Gastroesophageal sphincter (tissue), 4 donors: ENCODE measurements around the gene TBX21. TPM values are rescaled to one million over a fixed set of nuclear protein-coding genes. Genes with fewer than 3 reads are reported as not detected.
"Not testable (repeated sequence)": the region's sequence is repeated elsewhere in the genome, so short reads cannot be mapped to it uniquely, and the experiment has no call there.

Experiments used
- ATAC-seq: fragments of 150-250 bp; one replicate; pipeline ENCODE4 v1.9.1; 2016; ENCODE audit warnings: mild to moderate bottlenecking, moderate library complexity
- H3K27ac ChIP-seq, 4 donors: fragments of 200-600 bp; sonication (generic) in 3 of 4; 1 replicate in 3 of 4; 2 replicates in 1 of 4; pipeline ENCODE4 v1.5.1; 2016 to 2019
- H3K27me3 ChIP-seq: fragments of 200-600 bp; sonication (generic); one replicate; pipeline ENCODE4 v1.5.1; 2019
- H3K36me3 ChIP-seq, 2 donors: fragments of 200-600 bp; sonication (generic); one replicate each; pipeline ENCODE4 v1.5.1; 2019; ENCODE audit warnings: control low read depth in 1 of 2
- H3K4me1 ChIP-seq, 3 donors: fragments of 200-600 bp; sonication (generic); 1 replicate in 2 of 3; 2 replicates in 1 of 3; pipeline ENCODE4 v1.5.1; 2016 to 2019; ENCODE audit warnings: control low read depth in 2 of 3
- H3K4me3 ChIP-seq, 2 donors: fragments of 200-600 bp; sonication (generic); one replicate each; pipeline ENCODE4 v1.5.1; 2019; ENCODE audit warnings: mild to moderate bottlenecking in 1 of 2, moderate library complexity in 1 of 2
- H3K9me3 ChIP-seq, 3 donors: fragments of 200-600 bp; sonication (generic); one replicate each; pipeline ENCODE4 v1.5.1; 2017 to 2019; ENCODE audit warnings: control low read depth in 2 of 3
- EP300 ChIP-seq: sonication (generic); formaldehyde crosslinking; IDR thresholded peaks from one replicate; pipeline ENCODE4 v1.6.1; 2017; ENCODE audit warnings: antibody characterized with exemption, mild to moderate bottlenecking
- POLR2A ChIP-seq, 2 donors: fragments of 450-650 bp; IDR thresholded peaks; one replicate each; pipeline ENCODE4 v1.6.1; 2017; ENCODE audit warnings: antibody characterized with exemption in 2 of 2, mild to moderate bottlenecking in 2 of 2, moderate library complexity in 1 of 2
- POLR2AphosphoS5 ChIP-seq: sonication (generic); formaldehyde crosslinking; IDR thresholded peaks from one replicate; pipeline ENCODE4 v1.6.1; 2017; ENCODE audit warnings: antibody characterized with exemption
- WGBS, 2 donors: methylation state at CpG; one replicate each; pipeline ENCODE4 v1.1.5; 2018; ENCODE audit warnings: low coverage in 1 of 2; 5-methylcytosine and 5-hydroxymethylcytosine counted together
- total RNA-seq, 4 donors: library from RNA; depleted of rRNA; stranded (reverse); fragments of >200 nt; gene quantifications; one replicate each; pipeline ENCODE4 v1.1.0, GENCODE V29; 2016
- TF ChIP-seq, protein P1 (sequence below), 4 experiments: fragments of 200-600 bp in 2 of 4; fragments of 450-650 bp in 2 of 4; sonication (generic) in 1 of 4; IDR thresholded peaks; one replicate each; pipeline ENCODE4 v1.5.1; 2017 to 2019; ENCODE audit warnings: antibody characterized with exemption in 4 of 4, mild to moderate bottlenecking in 2 of 4, moderate library complexity in 2 of 4

Gene TBX21
- total RNA-seq, 4 donors from 2014 or later = 0.94 to 1.1 TPM; not detected in 2

- WGBS, 2 donors = 25 to 33% methylated on average over 1 of the region's 1 CpG
- H3K36me3 ChIP-seq = no peaks in the 10 kb centered on the region
- no peaks in the 10 kb centered on the region for H3K4me1 ChIP-seq
- TF ChIP-seq POLR2AphosphoS5 (no peak), POLR2A (IDR thresholded peaks at IDR 0.05) (no peak), EP300 (no peak)
- TF ChIP-seq, protein P1, sequence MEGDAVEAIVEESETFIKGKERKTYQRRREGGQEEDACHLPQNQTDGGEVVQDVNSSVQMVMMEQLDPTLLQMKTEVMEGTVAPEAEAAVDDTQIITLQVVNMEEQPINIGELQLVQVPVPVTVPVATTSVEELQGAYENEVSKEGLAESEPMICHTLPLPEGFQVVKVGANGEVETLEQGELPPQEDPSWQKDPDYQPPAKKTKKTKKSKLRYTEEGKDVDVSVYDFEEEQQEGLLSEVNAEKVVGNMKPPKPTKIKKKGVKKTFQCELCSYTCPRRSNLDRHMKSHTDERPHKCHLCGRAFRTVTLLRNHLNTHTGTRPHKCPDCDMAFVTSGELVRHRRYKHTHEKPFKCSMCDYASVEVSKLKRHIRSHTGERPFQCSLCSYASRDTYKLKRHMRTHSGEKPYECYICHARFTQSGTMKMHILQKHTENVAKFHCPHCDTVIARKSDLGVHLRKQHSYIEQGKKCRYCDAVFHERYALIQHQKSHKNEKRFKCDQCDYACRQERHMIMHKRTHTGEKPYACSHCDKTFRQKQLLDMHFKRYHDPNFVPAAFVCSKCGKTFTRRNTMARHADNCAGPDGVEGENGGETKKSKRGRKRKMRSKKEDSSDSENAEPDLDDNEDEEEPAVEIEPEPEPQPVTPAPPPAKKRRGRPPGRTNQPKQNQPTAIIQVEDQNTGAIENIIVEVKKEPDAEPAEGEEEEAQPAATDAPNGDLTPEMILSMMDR (IDR thresholded peaks at IDR 0.05) = no peak
- H3K9me3 ChIP-seq = peaks cover 0 to 38% (median 0%) of the 10 kb centered on the region in 3 donors
- peaks cover 53% of the 10 kb centered on the region for H3K27me3 ChIP-seq
- H3K27ac ChIP-seq = no peak overlapping the region
- no peak for ATAC-seq
- H3K4me3 ChIP-seq = no peak overlapping the region
Measured at GRCh38 chr17:47757386-47757785, 24.4 kb downstream of the TBX21 start.

DNA sequence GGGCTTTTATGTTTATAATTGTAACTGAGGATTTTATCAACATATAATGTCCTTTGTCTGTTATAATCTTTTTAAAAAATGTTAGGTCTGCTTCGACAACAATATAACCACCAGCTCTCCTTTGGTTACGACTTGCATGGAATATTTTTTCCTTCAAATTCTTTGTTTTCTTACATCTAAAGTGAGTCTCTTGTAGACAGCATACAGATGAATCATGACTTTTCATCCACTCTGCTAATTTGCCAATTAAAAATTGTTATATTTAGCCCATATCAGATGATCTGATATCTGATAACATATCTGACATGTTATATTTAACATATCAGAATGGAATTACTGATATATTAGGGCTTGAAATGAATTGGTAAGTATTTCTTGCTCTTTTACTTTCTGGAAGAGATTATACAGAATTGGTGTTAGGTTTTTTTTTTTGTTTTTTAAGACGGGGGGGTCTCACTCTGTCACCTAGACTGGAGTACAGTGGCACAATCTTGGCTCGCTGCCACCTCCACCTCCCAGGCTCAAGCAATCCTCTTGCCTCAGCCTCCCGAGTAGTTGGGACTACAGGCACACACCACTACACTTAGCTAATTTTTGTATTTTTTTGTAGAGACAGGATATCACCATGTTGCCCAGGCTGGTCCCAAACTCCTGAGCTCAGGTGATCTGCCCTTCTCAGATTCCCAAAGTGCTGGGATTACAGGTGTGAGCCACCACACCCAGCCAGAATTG, 27.5 kb downstream of the TBX21 start:
- peaks cover 46% of the 10 kb centered on the region for H3K27me3 ChIP-seq
- no peaks in the 10 kb centered on the region for H3K4me1 ChIP-seq
- 61 to 72% methylated on average over 3 to 5 of the region's 5 CpGs for WGBS, 2 donors
- no peak for ATAC-seq
- H3K4me3 ChIP-seq = no peak overlapping the region
- peaks cover 0 to 52% (median 0%) of the 10 kb centered on the region in 3 donors for H3K9me3 ChIP-seq
- no peak for TF ChIP-seq POLR2A (IDR thresholded peaks at IDR 0.05)
- TF ChIP-seq EP300 = no peak
- TF ChIP-seq POLR2AphosphoS5 = no peak
- TF ChIP-seq, protein P1 (IDR thresholded peaks at IDR 0.05) = no peak
- no peak overlapping the region for H3K27ac ChIP-seq
- H3K36me3 ChIP-seq = no peaks in the 10 kb centered on the region

DNA sequence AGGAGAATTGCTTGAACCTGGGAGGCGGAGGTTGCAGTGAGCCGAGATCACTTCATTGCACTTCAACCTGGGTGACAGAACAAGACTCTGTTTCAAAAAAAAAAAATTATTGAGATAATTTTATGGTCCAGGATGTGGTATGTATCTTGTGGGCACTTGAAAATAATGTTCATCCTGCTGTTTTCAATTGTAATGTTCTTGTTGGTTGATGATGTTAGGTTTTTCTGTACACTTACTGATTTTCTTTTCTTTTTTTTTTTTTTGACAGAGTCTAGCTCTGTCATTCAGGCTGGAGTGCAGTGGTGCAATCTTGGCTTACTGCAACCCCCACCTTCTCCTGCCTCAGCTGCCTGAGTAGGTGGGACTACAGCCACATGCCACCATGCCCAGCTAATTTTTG, 29.7 kb downstream of the TBX21 start:
- H3K4me1 ChIP-seq = no peaks in the 10 kb centered on the region
- H3K27me3 ChIP-seq = peaks cover 31% of the 10 kb centered on the region
- WGBS, 2 donors = 67 to 82% methylated on average over 1 to 2 of the region's 2 CpGs
- TF ChIP-seq EP300 = no peak
- no peak for TF ChIP-seq POLR2A (IDR thresholded peaks at IDR 0.05)
- TF ChIP-seq, protein P1 (IDR thresholded peaks at IDR 0.05) = no peak
- TF ChIP-seq POLR2AphosphoS5 = no peak
- no peak overlapping the region for H3K27ac ChIP-seq
- H3K36me3 ChIP-seq = no peaks in the 10 kb centered on the region
- H3K4me3 ChIP-seq = no peak overlapping the region
- H3K9me3 ChIP-seq = peaks cover 0 to 41% (median 0%) of the 10 kb centered on the region in 3 donors
- no peak for ATAC-seq

DNA sequence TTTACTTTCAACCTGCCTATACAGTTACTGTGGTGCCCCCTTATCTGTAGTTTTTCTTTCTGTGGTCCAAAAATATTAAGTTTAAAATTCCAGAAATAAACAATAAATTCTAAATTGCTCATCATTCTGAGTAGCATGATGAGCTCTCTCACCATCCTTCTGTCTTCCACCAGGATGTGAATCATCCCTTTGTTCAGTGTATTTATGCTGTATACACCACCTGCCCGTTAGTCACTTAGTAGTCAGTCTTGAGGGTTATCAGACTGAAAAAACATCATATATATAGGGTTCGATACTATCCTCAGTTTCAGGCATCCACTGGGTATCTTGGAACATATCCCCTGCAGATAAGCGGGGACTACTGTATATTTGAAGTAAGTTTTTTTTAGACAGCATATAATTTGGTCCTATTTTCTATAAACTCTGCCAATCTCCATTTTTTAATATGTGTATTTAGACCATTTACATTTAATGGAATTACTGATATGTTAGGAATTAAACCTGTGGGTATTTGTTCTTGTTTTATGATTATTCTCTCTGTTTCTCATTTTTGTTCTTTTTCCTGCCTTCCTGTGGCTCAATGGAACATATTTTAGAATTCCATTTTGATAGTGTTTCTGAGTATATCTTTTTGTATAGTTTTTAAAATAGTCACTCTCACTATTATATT, 31.0 kb downstream of the TBX21 start:
- H3K27ac ChIP-seq = no peak overlapping the region
- no peak overlapping the region for H3K4me3 ChIP-seq
- H3K4me1 ChIP-seq = no peaks in the 10 kb centered on the region
- peaks cover 37% of the 10 kb centered on the region for H3K27me3 ChIP-seq
- no peak for ATAC-seq
- peaks cover 0 to 40% (median 0%) of the 10 kb centered on the region in 3 donors for H3K9me3 ChIP-seq
- TF ChIP-seq POLR2AphosphoS5 = no peak
- no peak for TF ChIP-seq EP300
- TF ChIP-seq, protein P1 (IDR thresholded peaks at IDR 0.05) = no peak
- TF ChIP-seq POLR2A (IDR thresholded peaks at IDR 0.05) = no peak
- 60 to 82% methylated on average over 3 of the region's 3 CpGs for WGBS, 2 donors
- no peaks in the 10 kb centered on the region for H3K36me3 ChIP-seq

- H3K27me3 ChIP-seq = peaks cover 82% of the 10 kb centered on the region
- not testable (repeated sequence) for ATAC-seq
Measured at GRCh38 chr17:47773649-47774048, 40.6 kb downstream of the TBX21 start.

More at GRCh38 chr17:47773649-47774048, 40.6 kb downstream of the TBX21 start:
- 90 to 93% methylated on average over 4 to 9 of the region's 9 CpGs for WGBS, 2 donors
- peaks cover 0 to 27% (median 0%) of the 10 kb centered on the region in 3 donors for H3K9me3 ChIP-seq
- not testable (repeated sequence) for H3K4me1 ChIP-seq, H3K4me3 ChIP-seq, H3K36me3 ChIP-seq, H3K27ac ChIP-seq
